Endothelial cell of umbilical vein (primary cell): Measurements from ENCODE around the gene TEX55. TPM values are rescaled to one million over a fixed set of nuclear protein-coding genes. Genes with fewer than 3 reads are reported as not detected.

Source experiments
- BruUV-seq: library from RNA; stranded (reverse); fragments of 400-500 nt; replicated peaks from 2 replicates; lab custom pipeline; 2021; lab: Mats Ljungman, UMichigan
- CTCF ChIA-PET: fragments of 300-600, 350-600 bp; sonication (Branson Sonifier 250); formaldehyde crosslinking; loops from one replicate; lab custom pipeline; 2021; ENCODE audit warnings: antibody characterized with exemption, inconsistent platforms; lab: Charles Lee
- POLR2A ChIA-PET: fragments of 300-600, 350-600 bp; sonication (Branson Sonifier 250); formaldehyde crosslinking; loops from one replicate; lab custom pipeline; 2021; ENCODE audit warnings: antibody characterized with exemption, inconsistent platforms; lab: Charles Lee
- DNase-seq: peaks from one replicate; pipeline ENCODE4 v3.0.0-alpha.2; 2011; ENCODE audit warnings: low read depth, low spot score
- FAIRE-seq: peaks from 2 replicates; lab custom pipeline; 2011; peaks lifted over from hg19 to GRCh38; lab: Jason Lieb, UNC
- H2AFZ ChIP-seq: 2 replicates; pipeline ENCODE4 v1.6.0; 2012; ENCODE audit warnings: low read depth, low read length, control low read depth, inconsistent platforms
- H3K27ac ChIP-seq: 2 replicates; pipeline ENCODE4 v1.5.1; 2011; ENCODE audit warnings: low read depth, mild to moderate bottlenecking, control low read depth, low read length, moderate library complexity; ENCODE audit not compliant: insufficient read depth
- H3K27me3 ChIP-seq, 2 experiments: 2 replicates each; pipeline versions ENCODE4 v1.6.0 to v1.6.1; 2011; ENCODE audit warnings: low read length in 2 of 2, mixed read lengths in 1 of 2; ENCODE audit not compliant: control insufficient read depth in 2 of 2, insufficient read depth in 2 of 2
- H3K36me3 ChIP-seq, 2 experiments: 2 replicates in 1 of 2; 3 replicates in 1 of 2; pipeline ENCODE4 v1.5.1; 2011; ENCODE audit warnings: low read length in 2 of 2, mild to moderate bottlenecking in 1 of 2, moderate library complexity in 1 of 2; ENCODE audit not compliant: control insufficient read depth in 2 of 2, insufficient read depth in 2 of 2; ENCODE audit errors: extremely low read depth in 1 of 2
- H3K4me1 ChIP-seq: 3 replicates; pipeline ENCODE4 v1.5.1; 2011; ENCODE audit warnings: mild to moderate bottlenecking, low read length; ENCODE audit not compliant: control insufficient read depth, insufficient read depth; ENCODE audit errors: extremely low read depth
- H3K4me2 ChIP-seq: 2 replicates; pipeline ENCODE4 v1.6.1; 2011; ENCODE audit warnings: low read length, control low read depth, mixed read lengths; ENCODE audit not compliant: insufficient read depth
- H3K4me3 ChIP-seq, 3 experiments: fragments of 200-600 bp in 1 of 3; sonication (generic), shearing (Covaris generic) in 1 of 3; replicated peaks in 1 of 3; 2 replicates each; pipeline ENCODE4 v1.5.1; 2011 to 2016; ENCODE audit warnings: control low read depth in 3 of 3, low read length in 3 of 3, mild to moderate bottlenecking in 2 of 3, inconsistent platforms in 1 of 3, low read depth in 1 of 3, moderate library complexity in 1 of 3; ENCODE audit not compliant: insufficient read depth in 1 of 3
- H3K79me2 ChIP-seq: 2 replicates; pipeline ENCODE4 v1.6.0; 2012; ENCODE audit warnings: low read length, inconsistent platforms; ENCODE audit not compliant: control insufficient read depth, insufficient read depth
- H3K9ac ChIP-seq: replicated peaks from 2 replicates; pipeline ENCODE3; 2011; ENCODE audit warnings: low read length, control low read depth; ENCODE audit not compliant: insufficient read depth; ENCODE audit errors: extremely low read depth
- H3K9me1 ChIP-seq: replicated peaks from 3 replicates; pipeline ENCODE4 v1.6.0; 2011; ENCODE audit warnings: mild to moderate bottlenecking, low read length; ENCODE audit not compliant: control insufficient read depth, insufficient read depth; ENCODE audit errors: extremely low read depth
- H3K9me3 ChIP-seq: replicated peaks from 2 replicates; pipeline ENCODE4 v1.5.1; 2012; ENCODE audit warnings: low read length, inconsistent platforms; ENCODE audit not compliant: control insufficient read depth, insufficient read depth
- H4K20me1 ChIP-seq: replicated peaks from 2 replicates; pipeline ENCODE3; 2011; ENCODE audit warnings: mild to moderate bottlenecking, low read length; ENCODE audit not compliant: control insufficient read depth, insufficient read depth; ENCODE audit errors: extremely low read depth
- CTCF ChIP-seq, 2 donors: IDR thresholded peaks; 1 replicate in 1 of 2; 2 replicates in 1 of 2; pipeline ENCODE4 v1.5.1; 2011; ENCODE audit warnings: low read length in 2 of 2, mild to moderate bottlenecking in 2 of 2, moderate library complexity in 2 of 2, control low read depth in 1 of 2, inconsistent platforms in 1 of 2, low read depth in 1 of 2; ENCODE audit not compliant: insufficient read depth in 1 of 2; ENCODE audit errors: extremely low read depth in 1 of 2
- EZH2 ChIP-seq: IDR thresholded peaks from 2 replicates; pipeline ENCODE4 v1.6.1; 2012; ENCODE audit warnings: borderline replicate concordance, low read depth, mild to moderate bottlenecking, moderate library complexity, low read length, inconsistent platforms; ENCODE audit not compliant: severe bottlenecking
- FOS ChIP-seq: IDR thresholded peaks from 2 replicates; pipeline ENCODE4 v1.6.1; 2011; ENCODE audit warnings: mild to moderate bottlenecking, low read length, moderate library complexity, borderline replicate concordance; ENCODE audit not compliant: insufficient read depth
- GATA2 ChIP-seq: IDR thresholded peaks from 2 replicates; pipeline ENCODE4 v1.7.0; 2011; ENCODE audit warnings: low read depth, mild to moderate bottlenecking, moderate library complexity, mixed read lengths, low read length; ENCODE audit not compliant: insufficient read length, insufficient read depth
- JUN ChIP-seq: IDR thresholded peaks from 2 replicates; pipeline ENCODE4 v1.6.1; 2011; ENCODE audit warnings: borderline replicate concordance, low read depth; ENCODE audit not compliant: insufficient read length, insufficient read depth
- MAX ChIP-seq: IDR thresholded peaks from 2 replicates; pipeline ENCODE4 v1.6.1; 2011; ENCODE audit not compliant: insufficient read depth, insufficient read length
- MYC ChIP-seq: IDR thresholded peaks from one replicate; pipeline ENCODE4 v1.6.1; 2011; ENCODE audit warnings: mild to moderate bottlenecking, low read depth, low read length
- POLR2A ChIP-seq: IDR thresholded peaks from 2 replicates; pipeline ENCODE4 v1.6.1; 2012; ENCODE audit warnings: low read depth, mild to moderate bottlenecking, control low read depth, low read length
- POLR2AphosphoS5 ChIP-seq: IDR thresholded peaks from 2 replicates; pipeline ENCODE4 v1.6.1; 2012; ENCODE audit warnings: low read depth, mild to moderate bottlenecking, control low read depth, low read length, moderate library complexity; ENCODE audit not compliant: insufficient read depth
- dilution Hi-C: fragments of 300-500 bp; cut with MboI; formaldehyde crosslinking; loops from one replicate; pipeline ENCODE4 v1.15.0; 2019; ENCODE audit warnings: low sequenced_read_pairs; ENCODE audit not compliant: extremely low pct_ligation_motif_present
- intact Hi-C: fragments of 100-400 bp; cut with micrococcal nuclease; formaldehyde crosslinking; loops from one replicate; pipeline ENCODE4 v1.10.0; 2022
- polyA plus RNA-seq, 4 experiments: library from polyadenylated mRNA; depleted of rRNA in 3 of 4; stranded (reverse) in 3 of 4; unstranded in 1 of 4; fragments of >200 nt; gene quantifications; 2 replicates each; pipeline versions ENCODE4 v1.2.1 to v1.2.3, GENCODE V29; 2011 to 2012; ENCODE audit warnings: missing spikeins in 1 of 4
- total RNA-seq: library from RNA; stranded (reverse); gene quantifications from 2 replicates; pipeline ENCODE4 v1.2.3, GENCODE V29; 2021

Gene TEX55
- total and polyA plus RNA-seq, 2 donors (not counting 3 experiments of a cell fraction or from before 2014, with no cell fraction given) = not detected

- H2AFZ ChIP-seq = no peak overlapping the region
- H4K20me1 ChIP-seq = no peaks in the 10 kb centered on the region
- TF ChIP-seq EZH2 (no peak), FOS (no peak), CTCF (IDR thresholded peaks at IDR 0.05; ENCODE audit: extremely low read depth in 1 of 2, insufficient read depth in 1 of 2, low read depth in 1 of 2, low read length in 2 of 2) (no peak), JUN (no peak), POLR2A (no peak), POLR2AphosphoS5 (no peak), MAX (no peak), GATA2 (no peak), MYC (no peak)
- no peak overlapping the region for H3K4me2 ChIP-seq
- BruUV-seq = no TSS peak
- no peaks in the 10 kb centered on the region for H3K4me1 ChIP-seq
- FAIRE-seq = no peak
- no peak overlapping the region for H3K9ac ChIP-seq
- H3K27ac ChIP-seq = no peak overlapping the region
- no peak overlapping the region for H3K4me3 ChIP-seq
- H3K79me2 ChIP-seq = no peaks in the 10 kb centered on the region
- dilution Hi-C loops (no loop called here), intact Hi-C loops (no loop called here)
- no peak for DNase-seq
- H3K27me3 ChIP-seq = no peaks in the 10 kb centered on the region
- ChIA-PET CTCF (interaction anchor here (1.1 kb wide), 1 partner anchor 239 kb away, joined by 3 read pairs; no protein-coding TSS in a partner anchor), POLR2A (no interaction called here)
- H3K36me3 ChIP-seq = no peaks in the 10 kb centered on the region
- H3K9me3 ChIP-seq = no peaks in the 10 kb centered on the region
- no peaks in the 10 kb centered on the region for H3K9me1 ChIP-seq
These were observed 25.5 kb upstream of the TEX55 start for GRCh38 chr3:119120480-119120879.
